Testis (tissue), 3 donors: ENCODE results near the gene BLVRB. TPM values are rescaled to one million over a fixed set of nuclear protein-coding genes. Genes with fewer than 3 reads are reported as not detected.

ENCODE experiments used
- DNase-seq: peaks from one replicate; pipeline ENCODE4 v3.0.0-alpha.2; 2019
- H3K27ac ChIP-seq, 2 donors: fragments of 200-600 bp; sonication (generic); one replicate each; pipeline ENCODE4 v1.5.1; 2019
- H3K27me3 ChIP-seq: fragments of 200-600 bp; sonication (generic); one replicate; pipeline ENCODE4 v1.5.1; 2019
- H3K36me3 ChIP-seq: fragments of 200-600 bp; sonication (generic); one replicate; pipeline ENCODE4 v1.5.1; 2017; ENCODE audit warnings: low read depth; ENCODE audit errors: missing control alignments
- H3K4me1 ChIP-seq: fragments of 200-600 bp; sonication (generic); one replicate; pipeline ENCODE4 v1.5.1; 2019
- H3K4me3 ChIP-seq, 2 donors: fragments of 200-600 bp; sonication (generic); one replicate each; pipeline ENCODE4 v1.5.1; 2017 to 2019
- H3K9me3 ChIP-seq: fragments of 200-600 bp; sonication (generic); one replicate; pipeline ENCODE4 v1.5.1; 2017
- POLR2A ChIP-seq: fragments of 450-650 bp; IDR thresholded peaks from one replicate; pipeline ENCODE4 v1.6.1; 2017; ENCODE audit warnings: antibody characterized with exemption, mild to moderate bottlenecking, moderate library complexity
- WGBS, 2 donors: methylation state at CpG; one replicate each; pipeline ENCODE4 v1.1.5; 2018; 5-methylcytosine and 5-hydroxymethylcytosine counted together
- intact Hi-C: fragments of 100-400 bp; cut with DNase I; formaldehyde crosslinking; loops from one replicate; pipeline ENCODE4 v1.15.1; 2023; ENCODE audit warnings: low total_unique reads
- polyA plus RNA-seq: library from polyadenylated mRNA; stranded (reverse); fragments of 350-450 nt; fragmentation: Illumina TruSeq; extraction: RNeasy Lipid Tissue Mini Kit (QIAGEN cat#74804); gene quantifications from one replicate; pipeline ENCODE4 v1.2.3, GENCODE V29; 2014; ENCODE audit warnings: low read depth, low replicate concordance; ENCODE audit not compliant: insufficient read depth
- total RNA-seq, 2 donors: library from RNA; depleted of rRNA; stranded (reverse); fragments of >200 nt; gene quantifications; one replicate each; pipeline ENCODE4 v1.2.3, GENCODE V29; 2016
- TF ChIP-seq, protein P1 (sequence below), 3 experiments: fragments of 450-650 bp in 2 of 3; fragments of 200-600 bp in 1 of 3; sonication (generic) in 1 of 3; IDR thresholded peaks; one replicate each; pipeline ENCODE4 v1.5.1; 2016 to 2019; ENCODE audit warnings: antibody characterized with exemption in 3 of 3, mild to moderate bottlenecking in 2 of 3, moderate library complexity in 1 of 3

Gene BLVRB
- total and polyA plus RNA-seq, 3 donors from 2014 or later, result 25.0 to 43.3 (median 36.8) TPM

DNA sequence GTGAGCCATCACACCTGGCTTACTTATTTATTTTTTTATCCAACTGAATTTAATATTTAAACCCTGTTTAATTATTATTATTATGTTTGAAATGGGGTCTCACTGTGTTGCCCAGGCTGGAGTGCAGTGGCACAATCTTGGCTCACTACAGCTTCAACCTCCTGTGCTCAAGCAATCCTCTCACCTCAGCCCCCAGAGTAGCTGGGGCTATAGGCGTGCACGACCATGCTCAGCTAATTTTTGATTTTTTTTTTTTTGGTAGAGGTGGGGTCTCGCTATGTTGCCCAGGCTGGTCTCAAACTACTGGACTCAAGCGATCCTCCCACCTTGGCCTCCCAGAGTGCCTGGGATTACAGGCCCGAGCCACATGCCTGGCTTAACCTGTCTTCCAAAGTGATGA lies 33.8 kb upstream of the BLVRB start:
- DNase-seq, result no peak
- 90 to 92% methylated on average over 5 of the region's 5 CpGs for WGBS, 2 donors
- no peak overlapping the region for H3K27ac ChIP-seq
- no peak overlapping the region for H3K4me3 ChIP-seq
- H3K36me3 ChIP-seq, result no peaks in the 10 kb centered on the region
- no peaks in the 10 kb centered on the region for H3K4me1 ChIP-seq
- TF ChIP-seq POLR2A, result no peak
- TF ChIP-seq, protein P1, sequence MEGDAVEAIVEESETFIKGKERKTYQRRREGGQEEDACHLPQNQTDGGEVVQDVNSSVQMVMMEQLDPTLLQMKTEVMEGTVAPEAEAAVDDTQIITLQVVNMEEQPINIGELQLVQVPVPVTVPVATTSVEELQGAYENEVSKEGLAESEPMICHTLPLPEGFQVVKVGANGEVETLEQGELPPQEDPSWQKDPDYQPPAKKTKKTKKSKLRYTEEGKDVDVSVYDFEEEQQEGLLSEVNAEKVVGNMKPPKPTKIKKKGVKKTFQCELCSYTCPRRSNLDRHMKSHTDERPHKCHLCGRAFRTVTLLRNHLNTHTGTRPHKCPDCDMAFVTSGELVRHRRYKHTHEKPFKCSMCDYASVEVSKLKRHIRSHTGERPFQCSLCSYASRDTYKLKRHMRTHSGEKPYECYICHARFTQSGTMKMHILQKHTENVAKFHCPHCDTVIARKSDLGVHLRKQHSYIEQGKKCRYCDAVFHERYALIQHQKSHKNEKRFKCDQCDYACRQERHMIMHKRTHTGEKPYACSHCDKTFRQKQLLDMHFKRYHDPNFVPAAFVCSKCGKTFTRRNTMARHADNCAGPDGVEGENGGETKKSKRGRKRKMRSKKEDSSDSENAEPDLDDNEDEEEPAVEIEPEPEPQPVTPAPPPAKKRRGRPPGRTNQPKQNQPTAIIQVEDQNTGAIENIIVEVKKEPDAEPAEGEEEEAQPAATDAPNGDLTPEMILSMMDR (IDR thresholded peaks at IDR 0.05), result no peak
- intact Hi-C loops, result no loop called here
- H3K27me3 ChIP-seq, result no peaks in the 10 kb centered on the region
- H3K9me3 ChIP-seq, result no peaks in the 10 kb centered on the region

DNA sequence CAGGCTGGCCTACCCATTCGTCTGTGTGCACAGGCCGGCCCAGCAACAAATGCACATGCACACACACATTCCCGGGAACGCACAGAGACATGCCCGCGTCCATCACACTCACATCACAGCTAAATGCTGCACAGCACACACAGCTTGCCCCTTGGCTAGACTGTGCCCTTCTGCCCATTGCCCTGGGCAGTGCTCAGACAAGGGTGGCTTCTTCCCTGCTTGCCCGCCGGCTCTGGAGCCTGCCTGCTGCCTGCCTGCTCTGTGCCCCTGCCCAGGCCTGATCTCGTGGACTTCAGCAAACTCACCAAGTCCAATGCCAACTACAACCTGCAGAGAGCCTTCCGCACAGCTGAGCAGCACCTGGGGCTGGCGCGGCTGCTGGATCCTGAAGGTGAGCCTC lies 31.7 kb upstream of the BLVRB start:
- Histone ChIP-seq H3K4me1 (no peaks in the 10 kb centered on the region), H3K36me3 (no peaks in the 10 kb centered on the region), H3K4me3 (no peak overlapping the region), H3K27ac (no peak overlapping the region), H3K27me3 (no peaks in the 10 kb centered on the region), H3K9me3 (no peaks in the 10 kb centered on the region)
- no peak for DNase-seq
- TF ChIP-seq, protein P1 (IDR thresholded peaks at IDR 0.05), result no peak
- no peak for TF ChIP-seq POLR2A
- intact Hi-C loops, result no loop called here
- WGBS, 2 donors, result 86 to 97% methylated on average over 10 to 12 of the region's 12 CpGs

DNA sequence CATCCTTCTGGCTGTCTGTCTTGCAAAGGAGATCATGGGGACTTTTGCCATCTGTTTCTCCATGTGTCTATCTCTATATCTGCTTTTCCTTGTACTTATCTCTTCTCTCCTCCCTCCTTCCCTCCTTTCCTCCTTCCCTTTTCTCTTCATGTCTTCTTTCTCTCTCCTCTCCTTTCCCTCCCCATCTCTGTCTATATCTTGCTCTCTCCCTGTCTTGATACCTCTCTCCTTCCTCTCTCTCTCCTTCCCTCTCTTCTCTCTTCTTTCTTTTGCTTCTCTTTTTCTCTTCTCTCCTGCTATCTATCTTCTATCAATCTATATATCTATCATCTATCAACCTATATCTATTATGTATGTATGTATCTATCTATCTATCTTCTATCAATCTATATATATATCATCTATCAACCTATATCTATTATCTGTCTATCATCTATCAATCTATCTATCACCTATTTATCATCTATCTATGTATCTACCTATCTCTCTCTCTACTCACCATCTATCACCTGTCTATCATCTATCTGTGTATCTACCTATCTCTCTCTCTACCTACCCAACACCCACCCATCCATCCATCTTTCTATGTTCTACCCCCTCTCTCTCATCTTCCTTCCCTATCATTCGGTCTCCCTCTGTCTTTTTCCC lies 28.8 kb upstream of the BLVRB start:
- 69 to 96% methylated on average over 1 of the region's 1 CpG for WGBS, 2 donors
- TF ChIP-seq, protein P1 (IDR thresholded peaks at IDR 0.05), result no peak

DNA sequence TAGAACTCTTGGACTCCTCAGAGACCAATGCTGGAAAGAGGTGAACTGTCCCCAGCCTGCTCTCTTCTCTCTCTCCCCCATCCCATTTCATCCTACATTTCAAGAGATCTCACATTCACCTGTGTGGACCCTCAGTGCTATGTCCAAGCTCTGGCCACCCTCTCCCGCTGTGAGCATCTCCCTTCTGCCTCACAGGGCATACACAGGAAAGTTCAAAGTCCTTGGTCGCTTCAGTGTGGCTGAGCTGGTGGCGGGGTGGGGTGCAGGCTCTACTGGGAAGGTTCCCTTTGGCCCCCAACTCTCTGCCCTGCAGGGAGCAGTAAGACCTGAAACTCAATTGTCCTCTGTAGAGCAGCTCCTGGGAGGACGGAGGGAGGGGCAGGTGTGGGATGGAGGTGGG lies 28.2 kb upstream of the BLVRB start:
- 75 to 83% methylated on average over 3 to 4 of the region's 4 CpGs for WGBS, 2 donors
- H3K27ac ChIP-seq, result no peak overlapping the region
- no peaks in the 10 kb centered on the region for H3K9me3 ChIP-seq
- no peaks in the 10 kb centered on the region for H3K36me3 ChIP-seq
- DNase-seq, result no peak
- intact Hi-C loops, result no loop called here
- H3K27me3 ChIP-seq, result no peaks in the 10 kb centered on the region
- H3K4me1 ChIP-seq, result no peaks in the 10 kb centered on the region
- TF ChIP-seq, protein P1 (IDR thresholded peaks at IDR 0.05), result no peak
- no peak for TF ChIP-seq POLR2A
- H3K4me3 ChIP-seq, result no peak overlapping the region

More for the DNA sequence above, 28.8 kb upstream of the BLVRB start:
- H3K27ac ChIP-seq, result no peak overlapping the region
- intact Hi-C loops, result no loop called here
- no peaks in the 10 kb centered on the region for H3K36me3 ChIP-seq
- H3K4me1 ChIP-seq, result no peaks in the 10 kb centered on the region
- no peaks in the 10 kb centered on the region for H3K27me3 ChIP-seq
- DNase-seq, result no peak
- no peaks in the 10 kb centered on the region for H3K9me3 ChIP-seq
- H3K4me3 ChIP-seq, result no peak overlapping the region

DNA sequence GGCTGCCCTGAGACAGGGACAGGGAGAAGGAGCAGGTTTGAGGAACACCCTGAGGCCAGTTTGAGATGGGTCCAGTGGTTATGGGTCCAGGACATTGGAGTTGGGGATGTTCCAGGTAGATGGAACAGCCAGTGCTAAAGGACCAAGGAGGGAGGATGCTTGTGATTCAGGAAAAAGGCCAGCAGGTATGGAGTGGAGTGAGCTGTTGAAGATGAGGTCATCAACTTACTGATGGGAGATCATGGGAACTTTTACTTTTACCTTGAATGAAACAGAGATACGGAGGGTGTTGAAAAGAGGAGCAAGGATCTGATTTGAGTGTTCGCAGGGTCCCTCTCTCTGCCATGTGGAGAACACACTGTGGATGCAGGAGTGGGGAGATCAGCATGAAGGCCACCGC lies 26.7 kb upstream of the BLVRB start:
- no peak overlapping the region for H3K4me3 ChIP-seq
- no peak overlapping the region for H3K27ac ChIP-seq
- 93 to 100% methylated on average over 3 of the region's 3 CpGs for whole genome bisulfite sequencing, 2 donors
- H3K4me1 ChIP-seq, result no peaks in the 10 kb centered on the region
- no peaks in the 10 kb centered on the region for H3K27me3 ChIP-seq
- no peak for DNase-seq
- H3K36me3 ChIP-seq, result no peaks in the 10 kb centered on the region
- TF ChIP-seq, protein P1 (IDR thresholded peaks at IDR 0.05), result no peak
- TF ChIP-seq POLR2A, result no peak
- intact Hi-C loops, result no loop called here
- H3K9me3 ChIP-seq, result no peaks in the 10 kb centered on the region
